A673 (cell line): ENCODE data around the gene ZNF330.

Experiments
- EZH2 ChIP-seq: fragments of 200-600 bp; sonication (generic); IDR thresholded peaks from 2 replicates; pipeline ENCODE4 v1.6.1; 2017; ENCODE audit warnings: borderline replicate concordance, low read depth, mild to moderate bottlenecking, mixed read lengths, antibody characterized with exemption, low read length; ENCODE audit not compliant: poor library complexity, severe bottlenecking
- TF ChIP-seq, protein P1 (sequence below): fragments of 300-800, 200-600 bp; sonication (generic); conservative IDR thresholded peaks from 2 replicates; pipeline ENCODE4 v1.5.1; 2017; ENCODE audit warnings: low read depth, mild to moderate bottlenecking, antibody characterized with exemption, low read length, moderate library complexity, mixed read lengths

- TF ChIP-seq, protein P1, sequence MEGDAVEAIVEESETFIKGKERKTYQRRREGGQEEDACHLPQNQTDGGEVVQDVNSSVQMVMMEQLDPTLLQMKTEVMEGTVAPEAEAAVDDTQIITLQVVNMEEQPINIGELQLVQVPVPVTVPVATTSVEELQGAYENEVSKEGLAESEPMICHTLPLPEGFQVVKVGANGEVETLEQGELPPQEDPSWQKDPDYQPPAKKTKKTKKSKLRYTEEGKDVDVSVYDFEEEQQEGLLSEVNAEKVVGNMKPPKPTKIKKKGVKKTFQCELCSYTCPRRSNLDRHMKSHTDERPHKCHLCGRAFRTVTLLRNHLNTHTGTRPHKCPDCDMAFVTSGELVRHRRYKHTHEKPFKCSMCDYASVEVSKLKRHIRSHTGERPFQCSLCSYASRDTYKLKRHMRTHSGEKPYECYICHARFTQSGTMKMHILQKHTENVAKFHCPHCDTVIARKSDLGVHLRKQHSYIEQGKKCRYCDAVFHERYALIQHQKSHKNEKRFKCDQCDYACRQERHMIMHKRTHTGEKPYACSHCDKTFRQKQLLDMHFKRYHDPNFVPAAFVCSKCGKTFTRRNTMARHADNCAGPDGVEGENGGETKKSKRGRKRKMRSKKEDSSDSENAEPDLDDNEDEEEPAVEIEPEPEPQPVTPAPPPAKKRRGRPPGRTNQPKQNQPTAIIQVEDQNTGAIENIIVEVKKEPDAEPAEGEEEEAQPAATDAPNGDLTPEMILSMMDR = no peak
- no peak for TF ChIP-seq EZH2
These were observed 25.5 kb downstream of the ZNF330 start for GRCh38 chr4:141246243-141246642.
